Activated CD8-positive, alpha-beta memory T cell treated with anti-CD3 and anti-CD28 coated beads, Interleukin-2, amount 10 ng/mL, durations not matched to agents 7 days and 5 days (primary cell): ENCODE results near the gene MDN1. TPM values are rescaled to one million over a fixed set of nuclear protein-coding genes. Genes with fewer than 3 reads are reported as not detected.
"Not testable (repeated sequence)": the region's sequence is repeated elsewhere in the genome, so short reads cannot be mapped to it uniquely, and the experiment has no call there.

Experiments
- ATAC-seq: fragments of 150-1000 bp; cut with Tn5 transposase; one replicate; pipeline ENCODE4 v1.10.0; 2021; ENCODE audit warnings: moderate library complexity
- CTCF ChIA-PET: fragments of 350-600 bp; sonication (Branson Sonifier 250); formaldehyde crosslinking; loops from one replicate; lab custom pipeline; 2021; ENCODE audit warnings: antibody characterized with exemption; lab: Charles Lee
- DNase-seq: peaks from one replicate; pipeline ENCODE4 v3.0.0-alpha.2; 2020
- H3K27ac Mint-ChIP-seq: one replicate; pipeline ENCODE4 v1.8.0; 2021; ENCODE audit warnings: mild to moderate bottlenecking, mixed read lengths
- H3K27me3 Mint-ChIP-seq: one replicate; pipeline ENCODE4 v1.8.0; 2021; ENCODE audit warnings: mixed read lengths
- H3K36me3 Mint-ChIP-seq: one replicate; pipeline ENCODE4 v1.8.0; 2021; ENCODE audit warnings: mild to moderate bottlenecking, mixed read lengths
- H3K4me1 Mint-ChIP-seq: one replicate; pipeline ENCODE4 v1.8.0; 2021; ENCODE audit warnings: mixed read lengths
- H3K4me3 Mint-ChIP-seq: one replicate; pipeline ENCODE4 v1.8.0; 2021; ENCODE audit warnings: mild to moderate bottlenecking, moderate library complexity, mixed read lengths
- H3K9me3 Mint-ChIP-seq: one replicate; pipeline ENCODE4 v1.8.0; 2022; ENCODE audit warnings: low read depth, mixed read lengths
- total RNA-seq, 2 experiments: library from RNA; stranded (reverse); gene quantifications; one replicate each; pipeline ENCODE4 v1.2.3, GENCODE V29; 2021

MDN1 gene
- total RNA-seq, 2 experiments from 2014 or later, result 54.7 to 56.2 TPM

- Mint-ChIP-seq H3K27ac (no peak overlapping the region), H3K4me1 (peaks cover 12% of the 10 kb centered on the region), H3K9me3 (no peaks in the 10 kb centered on the region), H3K36me3 (peaks cover 53% of the 10 kb centered on the region), H3K27me3 (no peaks in the 10 kb centered on the region), H3K4me3 (no peak overlapping the region)
- ATAC-seq (no peak), DNase-seq (no peak)
- CTCF ChIA-PET, result interaction anchor here (0.9 kb wide), 1 partner anchor 239 kb away, joined by 3 read pairs; no protein-coding TSS in a partner anchor
Measured at GRCh38 chr6:89642956-89643355, 176.6 kb downstream of the MDN1 start.

- H3K36me3 Mint-ChIP-seq, result peaks cover 49% of the 10 kb centered on the region
- H3K4me3 Mint-ChIP-seq, CTCF ChIA-PET, ATAC-seq, H3K27ac Mint-ChIP-seq, H3K9me3 Mint-ChIP-seq, DNase-seq, H3K27me3 Mint-ChIP-seq: not testable (repeated sequence)
- peaks cover 24% of the 10 kb centered on the region for H3K4me1 Mint-ChIP-seq
Measured at GRCh38 chr6:89641581-89641980, 178.0 kb downstream of the MDN1 start.

GRCh38 chr6:89640804-89641203 lies 178.8 kb downstream of the MDN1 start:
- Mint-ChIP-seq H3K36me3 (peaks cover 53% of the 10 kb centered on the region), H3K9me3 (no peaks in the 10 kb centered on the region), H3K4me3 (no peak overlapping the region), H3K4me1 (peaks cover 29% of the 10 kb centered on the region), H3K27ac (no peak overlapping the region), H3K27me3 (no peaks in the 10 kb centered on the region)
- DNase-seq (no peak), ATAC-seq (no peak)
- CTCF ChIA-PET, result interaction anchor here (0.6 kb wide), 1 partner anchor 249 kb away, joined by 3 read pairs; no protein-coding TSS in a partner anchor

GRCh38 chr6:89638320-89639195 lies 181.0 kb downstream of the MDN1 start, which contains the start of gene LYRM2:
LYRM2 (minus strand) TSS chr6:89638747; CDS start chr6:89638716, 31 bp downstream.
- no peaks in the 10 kb centered on the region for H3K9me3 Mint-ChIP-seq
- peak; percentile 95 for DNase-seq
- peak; percentile 98 for ATAC-seq
- peak within 1 kb of the TSS; percentile 98 for H3K27ac Mint-ChIP-seq
- H3K27me3 Mint-ChIP-seq, result no peaks in the 10 kb centered on the region
- peaks cover 32% of the 10 kb centered on the region for H3K4me1 Mint-ChIP-seq
- CTCF ChIA-PET, result interaction anchor here (0.8 to 2.6 kb wide), 9 partner anchors 11 to 271 kb away, joined by 3 to 15 read pairs (median 5); partner anchors contain the start of gene ANKRD6
- peaks cover 46% of the 10 kb centered on the region for H3K36me3 Mint-ChIP-seq
- H3K4me3 Mint-ChIP-seq, result peak within 1 kb of the TSS; percentile 87

- DNase-seq (no peak), ATAC-seq (peak; percentile 0)
- H3K4me1 Mint-ChIP-seq, result peaks cover 32% of the 10 kb centered on the region
- H3K36me3 Mint-ChIP-seq, result peaks cover 41% of the 10 kb centered on the region
- H3K27me3 Mint-ChIP-seq, result no peaks in the 10 kb centered on the region
- H3K27ac Mint-ChIP-seq, result peak overlapping the region; percentile 98
- H3K4me3 Mint-ChIP-seq, result peak overlapping the region; percentile 87
- H3K9me3 Mint-ChIP-seq, result no peaks in the 10 kb centered on the region
- CTCF ChIA-PET, result interaction anchor here (0.8 to 2.6 kb wide), 8 partner anchors 11 to 270 kb away, joined by 3 to 15 read pairs (median 6); partner anchors contain the start of gene ANKRD6
Measured at GRCh38 chr6:89637960-89638319, 181.7 kb downstream of the MDN1 start.

GRCh38 chr6:89636412-89636811 lies 183.2 kb downstream of the MDN1 start:
- not testable (repeated sequence) for H3K27me3 Mint-ChIP-seq, H3K9me3 Mint-ChIP-seq, H3K4me3 Mint-ChIP-seq, ATAC-seq, H3K27ac Mint-ChIP-seq, DNase-seq
- Mint-ChIP-seq H3K4me1 (peaks cover 32% of the 10 kb centered on the region), H3K36me3 (peaks cover 31% of the 10 kb centered on the region)
- CTCF ChIA-PET, result interaction anchor here (1.0 kb wide), 1 partner anchor 204 kb away, joined by 3 read pairs; no protein-coding TSS in a partner anchor

- Mint-ChIP-seq H3K27ac (no peak overlapping the region), H3K9me3 (no peaks in the 10 kb centered on the region), H3K36me3 (peaks cover 6% of the 10 kb centered on the region), H3K4me1 (no peaks in the 10 kb centered on the region), H3K4me3 (no peak overlapping the region), H3K27me3 (no peaks in the 10 kb centered on the region)
- CTCF ChIA-PET, result no interaction called here
- no peak for DNase-seq
- ATAC-seq, result no peak
Measured at GRCh38 chr6:89630488-89630887, 189.1 kb downstream of the MDN1 start.

- Mint-ChIP-seq H3K27me3 (no peaks in the 10 kb centered on the region), H3K9me3 (no peaks in the 10 kb centered on the region), H3K4me1 (no peaks in the 10 kb centered on the region), H3K4me3 (no peak overlapping the region), H3K27ac (no peak overlapping the region), H3K36me3 (no peaks in the 10 kb centered on the region)
- peak; percentile 28 for DNase-seq
- ATAC-seq, result no peak
- CTCF ChIA-PET, result interaction anchor here (1.2 kb wide), 1 partner anchor 10 kb away, joined by 3 read pairs; no protein-coding TSS in a partner anchor
Measured at GRCh38 chr6:89623749-89624148, 195.8 kb downstream of the MDN1 start.

GRCh38 chr6:89619567-89619966 lies 200.0 kb downstream of the MDN1 start:
- no peaks in the 10 kb centered on the region for H3K36me3 Mint-ChIP-seq
- H3K4me3 Mint-ChIP-seq, result no peak overlapping the region
- H3K9me3 Mint-ChIP-seq, result no peaks in the 10 kb centered on the region
- CTCF ChIA-PET, result no interaction called here
- H3K27me3 Mint-ChIP-seq, result no peaks in the 10 kb centered on the region
- ATAC-seq (no peak), DNase-seq (no peak)
- no peaks in the 10 kb centered on the region for H3K4me1 Mint-ChIP-seq
- H3K27ac Mint-ChIP-seq, result no peak overlapping the region

GRCh38 chr6:89618026-89618425 lies 201.6 kb downstream of the MDN1 start:
- H3K4me3 Mint-ChIP-seq, result no peak overlapping the region
- no peaks in the 10 kb centered on the region for H3K9me3 Mint-ChIP-seq
- H3K27ac Mint-ChIP-seq, result no peak overlapping the region
- DNase-seq, result no peak
- no peaks in the 10 kb centered on the region for H3K36me3 Mint-ChIP-seq
- CTCF ChIA-PET, result interaction anchor here (0.9 to 1.1 kb wide), 2 partner anchors 186 to 246 kb away, joined by 3 read pairs; no protein-coding TSS in a partner anchor
- H3K27me3 Mint-ChIP-seq, result no peaks in the 10 kb centered on the region
- ATAC-seq, result no peak
- no peaks in the 10 kb centered on the region for H3K4me1 Mint-ChIP-seq

- peaks cover 11% of the 10 kb centered on the region for H3K4me1 Mint-ChIP-seq
- H3K27ac Mint-ChIP-seq, result no peak overlapping the region
- no peaks in the 10 kb centered on the region for H3K36me3 Mint-ChIP-seq
- no peak overlapping the region for H3K4me3 Mint-ChIP-seq
- no peaks in the 10 kb centered on the region for H3K27me3 Mint-ChIP-seq
- CTCF ChIA-PET, result interaction anchor here (1.3 kb wide), 1 partner anchor 240 kb away, joined by 3 read pairs; no protein-coding TSS in a partner anchor
- ATAC-seq (no peak), DNase-seq (no peak)
- no peaks in the 10 kb centered on the region for H3K9me3 Mint-ChIP-seq
Measured at GRCh38 chr6:89616531-89616930, 203.1 kb downstream of the MDN1 start.

- no peaks in the 10 kb centered on the region for H3K27me3 Mint-ChIP-seq
- H3K4me1 Mint-ChIP-seq, result peaks cover 14% of the 10 kb centered on the region
- DNase-seq (no peak), ATAC-seq (no peak)
- CTCF ChIA-PET, result interaction anchor here (1.7 kb wide), 1 partner anchor 217 kb away, joined by 5 read pairs; no protein-coding TSS in a partner anchor
- no peaks in the 10 kb centered on the region for H3K36me3 Mint-ChIP-seq
- H3K4me3 Mint-ChIP-seq, result no peak overlapping the region
- H3K9me3 Mint-ChIP-seq, result no peaks in the 10 kb centered on the region
- H3K27ac Mint-ChIP-seq, result no peak overlapping the region
Measured at GRCh38 chr6:89615882-89616281, 203.7 kb downstream of the MDN1 start.

GRCh38 chr6:89613790-89614189 lies 205.8 kb downstream of the MDN1 start:
- CTCF ChIA-PET, result interaction anchor here (1.4 to 6.2 kb wide), 2 partner anchors 10 to 183 kb away, joined by 3 to 57 read pairs; partner anchors contain the start of gene ANKRD6
- Mint-ChIP-seq H3K36me3 (no peaks in the 10 kb centered on the region), H3K4me3 (no peak overlapping the region), H3K9me3 (no peaks in the 10 kb centered on the region), H3K27ac (no peak overlapping the region), H3K4me1 (peaks cover 22% of the 10 kb centered on the region), H3K27me3 (no peaks in the 10 kb centered on the region)
- no peak for DNase-seq
- no peak for ATAC-seq
